Mononuclear cell (primary cell): ENCODE data around the gene SLC1A4. TPM values are rescaled to one million over a fixed set of nuclear protein-coding genes. Genes with fewer than 3 reads are reported as not detected.

Source experiments
- H3K27me3 ChIP-seq: 2 replicates; pipeline ENCODE4 v1.6.0; 2011; ENCODE audit warnings: low read length, control low read depth; ENCODE audit not compliant: insufficient read depth
- H3K4me1 ChIP-seq: 2 replicates; pipeline ENCODE4 v1.5.1; 2011; ENCODE audit warnings: mild to moderate bottlenecking, low read length, control low read depth; ENCODE audit not compliant: insufficient read depth
- H3K4me3 ChIP-seq: 2 replicates; pipeline ENCODE4 v1.5.1; 2011; ENCODE audit warnings: mild to moderate bottlenecking, low read length, moderate library complexity
- H3K9me3 ChIP-seq: 2 replicates; pipeline ENCODE4 v1.5.1; 2011; ENCODE audit warnings: low read depth, mild to moderate bottlenecking, control low read depth, low read length
- total RNA-seq: library from RNA; depleted of rRNA; stranded (reverse); fragments of >200 nt; gene quantifications from one replicate; pipeline ENCODE4 v1.2.3, GENCODE V29; 2012

SLC1A4 gene
- total RNA-seq, 1 donor, result 3.6 TPM

GRCh38 chr2:65037178-65037577 is 48.0 kb downstream of the SLC1A4 start:
- H3K27me3 ChIP-seq, result no peaks in the 10 kb centered on the region
- no peak overlapping the region for H3K4me3 ChIP-seq
- H3K9me3 ChIP-seq, result no peaks in the 10 kb centered on the region
- H3K4me1 ChIP-seq, result peaks cover 15% of the 10 kb centered on the region

- H3K4me1 ChIP-seq, result peaks cover 6% of the 10 kb centered on the region
- H3K27me3 ChIP-seq, result no peaks in the 10 kb centered on the region
- H3K4me3 ChIP-seq, result no peak overlapping the region
- H3K9me3 ChIP-seq, result peaks cover 7% of the 10 kb centered on the region
Observed at GRCh38 chr2:65039640-65040039, 50.4 kb downstream of the SLC1A4 start.

GRCh38 chr2:65040400-65041261 is 51.4 kb downstream of the SLC1A4 start:
- Histone ChIP-seq H3K9me3 (peaks cover 7% of the 10 kb centered on the region), H3K4me3 (no peak overlapping the region), H3K4me1 (peaks cover 6% of the 10 kb centered on the region), H3K27me3 (no peaks in the 10 kb centered on the region)

DNA sequence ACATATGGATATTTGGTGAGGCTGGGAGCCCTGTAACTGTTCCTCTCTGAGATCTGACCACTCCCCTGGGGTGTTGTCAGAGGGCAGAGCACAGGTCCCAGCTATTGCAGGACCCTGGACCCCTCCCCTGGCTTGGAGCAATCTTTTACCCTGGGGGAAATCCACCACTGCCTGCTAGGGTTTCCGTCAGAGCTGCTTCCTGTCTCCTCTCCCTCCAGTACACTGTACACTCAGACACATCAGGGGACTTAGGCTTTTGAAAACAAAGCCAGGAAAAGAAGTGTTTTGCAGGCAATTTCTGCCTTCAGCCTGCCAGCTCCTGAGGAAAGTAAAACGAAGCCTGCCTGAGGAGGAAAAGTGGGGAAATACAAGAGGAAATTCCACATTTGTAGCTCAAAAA is 53.8 kb downstream of the SLC1A4 start:
- Histone ChIP-seq H3K9me3 (peaks cover 7% of the 10 kb centered on the region), H3K27me3 (no peaks in the 10 kb centered on the region), H3K4me3 (no peak overlapping the region), H3K4me1 (peaks cover 6% of the 10 kb centered on the region)

- H3K4me3 ChIP-seq, result no peak overlapping the region
- peaks cover 7% of the 10 kb centered on the region for H3K9me3 ChIP-seq
- peaks cover 6% of the 10 kb centered on the region for H3K4me1 ChIP-seq
- H3K27me3 ChIP-seq, result no peaks in the 10 kb centered on the region
Observed at GRCh38 chr2:65044097-65044735, 55.0 kb downstream of the SLC1A4 start.

DNA sequence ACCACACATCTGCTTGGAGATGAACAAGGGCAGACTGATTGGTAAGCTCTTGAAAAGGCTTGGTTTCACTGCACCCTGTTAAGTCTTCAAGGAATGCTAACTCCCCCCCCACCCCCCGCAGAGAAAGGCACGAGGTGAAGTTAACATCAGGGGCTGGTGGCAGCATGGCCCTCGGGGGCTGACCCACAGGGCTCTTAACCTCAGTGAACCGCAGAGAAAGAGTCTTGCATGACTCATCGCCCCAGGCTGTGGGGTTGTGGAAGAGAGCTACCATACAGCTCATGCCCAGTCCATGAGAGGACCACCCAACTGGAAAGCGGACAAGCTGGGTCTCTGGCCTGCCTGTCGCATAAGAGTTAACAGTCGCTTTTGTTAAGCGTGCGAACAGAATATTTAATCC is 56.5 kb downstream of the SLC1A4 start:
- H3K9me3 ChIP-seq, result peaks cover 7% of the 10 kb centered on the region
- peaks cover under 1% of the 10 kb centered on the region for H3K4me1 ChIP-seq
- H3K4me3 ChIP-seq, result no peak overlapping the region
- no peaks in the 10 kb centered on the region for H3K27me3 ChIP-seq

- Histone ChIP-seq H3K9me3 (peaks cover 7% of the 10 kb centered on the region), H3K4me1 (no peaks in the 10 kb centered on the region), H3K27me3 (no peaks in the 10 kb centered on the region), H3K4me3 (no peak overlapping the region)
Observed at GRCh38 chr2:65046633-65047407, 57.6 kb downstream of the SLC1A4 start.

GRCh38 chr2:65049010-65049639 is 59.9 kb downstream of the SLC1A4 start:
- Histone ChIP-seq H3K27me3 (no peaks in the 10 kb centered on the region), H3K4me3 (no peak overlapping the region), H3K9me3 (peaks cover 3% of the 10 kb centered on the region), H3K4me1 (peaks cover 19% of the 10 kb centered on the region)

DNA sequence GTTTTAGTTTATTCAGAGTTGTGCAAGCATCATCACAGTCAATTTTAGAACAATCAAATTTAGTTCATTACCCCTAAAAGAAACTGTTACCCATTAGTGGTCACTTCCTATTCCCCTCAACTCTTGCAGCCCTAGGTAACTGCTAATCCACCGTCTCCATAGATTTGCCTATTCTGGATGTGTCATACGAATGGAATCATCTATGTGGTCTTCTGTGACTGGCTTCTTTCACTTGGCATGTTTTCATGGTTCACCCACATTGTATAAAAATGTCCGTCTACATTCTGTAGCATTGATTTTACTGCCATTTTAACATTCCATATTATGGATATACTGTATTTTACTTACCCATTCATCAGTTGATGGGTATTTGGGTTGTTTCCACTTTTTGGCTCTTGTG is 61.7 kb downstream of the SLC1A4 start:
- Histone ChIP-seq H3K4me1 (peaks cover 36% of the 10 kb centered on the region), H3K27me3 (no peaks in the 10 kb centered on the region), H3K4me3 (no peak overlapping the region), H3K9me3 (no peaks in the 10 kb centered on the region)

- Histone ChIP-seq H3K4me1 (peaks cover 51% of the 10 kb centered on the region), H3K27me3 (no peaks in the 10 kb centered on the region), H3K4me3 (no peak overlapping the region)
Observed at GRCh38 chr2:65053199-65053598, 64.0 kb downstream of the SLC1A4 start.

GRCh38 chr2:65054749-65055421 is 65.7 kb downstream of the SLC1A4 start:
- Histone ChIP-seq H3K27me3 (no peaks in the 10 kb centered on the region), H3K4me1 (peaks cover 66% of the 10 kb centered on the region), H3K9me3 (no peaks in the 10 kb centered on the region)

More at GRCh38 chr2:65053199-65053598, 64.0 kb downstream of the SLC1A4 start:
- no peaks in the 10 kb centered on the region for H3K9me3 ChIP-seq

DNA sequence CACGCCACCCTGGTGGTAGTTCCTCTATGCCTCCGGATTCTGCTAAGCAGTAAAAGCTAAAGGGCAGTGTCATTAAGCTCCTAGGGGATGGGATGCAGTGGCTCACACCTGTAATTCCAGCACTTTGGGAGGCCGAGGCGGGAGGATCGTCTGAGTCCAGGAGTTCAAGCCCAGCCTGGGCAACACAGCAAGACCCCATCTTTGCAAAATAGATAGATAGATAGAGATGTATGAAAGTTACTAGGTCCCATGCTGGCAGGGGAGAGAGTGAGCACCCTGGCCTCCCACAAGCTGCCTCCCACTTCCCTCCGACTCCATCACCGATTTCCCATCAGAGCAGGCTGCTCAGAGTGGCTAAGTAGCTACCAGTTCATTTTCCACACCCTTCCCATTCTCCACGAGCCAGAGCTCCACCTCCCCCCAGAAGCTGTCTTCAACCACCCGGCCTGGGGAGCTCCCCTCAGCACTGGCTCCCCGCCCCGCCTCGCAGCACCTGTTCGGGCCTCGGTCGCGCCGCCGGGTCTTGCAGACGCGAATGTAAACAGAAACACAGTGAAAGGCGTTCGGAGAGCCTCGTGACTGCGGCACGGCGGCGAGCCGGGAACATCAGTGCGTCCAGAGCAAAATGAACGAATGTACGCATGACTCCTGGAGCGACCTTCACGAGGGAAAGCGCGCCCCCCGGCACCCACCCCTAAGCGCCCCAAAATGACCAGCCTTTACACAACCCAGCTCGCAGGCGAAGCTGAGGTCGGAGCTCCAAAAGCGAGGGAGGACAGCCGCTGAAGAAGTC is 66.4 kb downstream of the SLC1A4 start:
- Histone ChIP-seq H3K4me3 (peak overlapping the region; percentile 51), H3K27me3 (no peaks in the 10 kb centered on the region), H3K4me1 (peaks cover 66% of the 10 kb centered on the region), H3K9me3 (no peaks in the 10 kb centered on the region)

More at GRCh38 chr2:65054749-65055421, 65.7 kb downstream of the SLC1A4 start:
- peak overlapping the region; percentile 51 for H3K4me3 ChIP-seq

GRCh38 chr2:65056215-65057053 is 67.2 kb downstream of the SLC1A4 start, which contains the start of gene CEP68:
Gene CEP68, plus strand, starts transcription at chr2:65056416. Its CDS starts 13,029 bp downstream, at chr2:65069445.
- Histone ChIP-seq H3K4me3 (peak within 1 kb of the TSS; percentile 51), H3K27me3 (no peaks in the 10 kb centered on the region), H3K4me1 (peaks cover 66% of the 10 kb centered on the region), H3K9me3 (no peaks in the 10 kb centered on the region)
